GM23248 (cell line): ENCODE results near the gene TNFRSF21. TPM values are rescaled to one million over a fixed set of nuclear protein-coding genes. Genes with fewer than 3 reads are reported as not detected.

Experiments used
- DNase-seq: peaks from one replicate; pipeline ENCODE4 v3.0.0-alpha.2; 2015
- H2AFZ ChIP-seq: fragments of 200-600 bp; sonication (generic); 2 replicates; pipeline ENCODE4 v1.6.1; 2016; ENCODE audit warnings: antibody characterized with exemption
- H3F3A ChIP-seq: fragments of 200-600 bp; sonication (generic); 2 replicates; pipeline ENCODE4 v1.6.1; 2016; ENCODE audit warnings: mild to moderate bottlenecking, antibody characterized with exemption, mixed run types; ENCODE audit not compliant: insufficient read depth
- H3K27ac ChIP-seq: fragments of 200-600 bp; sonication (generic); 2 replicates; pipeline ENCODE4 v1.5.1; 2016; ENCODE audit warnings: mild to moderate bottlenecking
- H3K27me3 ChIP-seq: fragments of 200-600 bp; sonication (generic); replicated peaks from 2 replicates; pipeline ENCODE4 v1.6.1; 2016; ENCODE audit warnings: mild to moderate bottlenecking; ENCODE audit not compliant: insufficient read depth
- H3K36me3 ChIP-seq: fragments of 200-600 bp; sonication (generic); 2 replicates; pipeline ENCODE4 v1.6.1; 2016; ENCODE audit warnings: low read depth, mild to moderate bottlenecking
- H3K4me1 ChIP-seq: fragments of 200-600 bp; sonication (generic); 2 replicates; pipeline ENCODE4 v1.6.1; 2016; ENCODE audit warnings: mild to moderate bottlenecking; ENCODE audit not compliant: insufficient read depth
- H3K4me2 ChIP-seq: fragments of 200-600 bp; sonication (generic); one replicate; pipeline ENCODE4 v1.6.1; 2016; ENCODE audit warnings: mild to moderate bottlenecking; ENCODE audit not compliant: unreplicated experiment
- H3K4me3 ChIP-seq: fragments of 200-600 bp; sonication (generic); 2 replicates; pipeline ENCODE4 v1.5.1; 2016; ENCODE audit warnings: mild to moderate bottlenecking
- H3K79me2 ChIP-seq: fragments of 200-600 bp; sonication (generic); 2 replicates; pipeline ENCODE4 v1.6.1; 2016; ENCODE audit warnings: mild to moderate bottlenecking; ENCODE audit not compliant: insufficient read depth
- H3K9ac ChIP-seq: fragments of 200-600 bp; sonication (generic); 2 replicates; pipeline ENCODE4 v1.6.1; 2016; ENCODE audit warnings: mild to moderate bottlenecking
- H3K9me2 ChIP-seq: fragments of 200-600 bp; sonication (generic); 2 replicates; pipeline ENCODE4 v1.6.1; 2016; ENCODE audit warnings: mixed run types, mild to moderate bottlenecking, moderate library complexity; ENCODE audit not compliant: insufficient read depth
- H3K9me3 ChIP-seq: fragments of 200-600 bp; sonication (generic); one replicate; pipeline ENCODE4 v1.6.1; 2017; ENCODE audit warnings: low read depth
- H4K20me1 ChIP-seq: fragments of 200-600 bp; sonication (generic); 2 replicates; pipeline ENCODE4 v1.6.0; 2016; ENCODE audit not compliant: insufficient read depth
- EZH2 ChIP-seq: fragments of 200-600 bp; sonication (generic); IDR thresholded peaks from 2 replicates; pipeline ENCODE4 v1.6.1; 2018; ENCODE audit warnings: antibody characterized with exemption, mild to moderate bottlenecking; ENCODE audit not compliant: insufficient read depth, poor library complexity, severe bottlenecking
- EZH2phosphoT487 ChIP-seq: fragments of 200-600 bp; sonication (generic); IDR thresholded peaks from 2 replicates; pipeline ENCODE4 v1.6.1; 2018; ENCODE audit warnings: antibody characterized with exemption, moderate library complexity, mild to moderate bottlenecking, low read depth; ENCODE audit not compliant: insufficient read depth
- WGBS, 2 experiments: methylation state at CpG; one replicate each; pipeline ENCODE4 v1.1.6; 2015 to 2017; ENCODE audit warnings: low lambda C conversion rate in 2 of 2, low coverage in 1 of 2; ENCODE audit errors: missing lambda C conversion rate in 2 of 2; 5-methylcytosine and 5-hydroxymethylcytosine counted together
- in situ Hi-C: fragments of 300-500 bp; cut with MboI; formaldehyde crosslinking; loops from 2 replicates; pipeline ENCODE4 v1.15.0; 2020
- polyA plus RNA-seq: library from polyadenylated mRNA; unstranded; fragments of >200 nt; fragmentation: Nextera tagmentation; extraction: Ambion mirVana; gene quantifications from 2 replicates; pipeline ENCODE4 v1.2.1, GENCODE V29; 2016
- total RNA-seq: library from RNA; depleted of rRNA; stranded (reverse); fragments of >200 nt; shearing (Covaris generic); gene quantifications from 2 replicates; pipeline ENCODE4 v1.2.3, GENCODE V29; 2014

The TNFRSF21 gene
- total and polyA plus RNA-seq, 2 experiments from 2014 or later = 3.9 to 8.4 TPM

GRCh38 chr6:47262231-47262630, 47.5 kb downstream of the TNFRSF21 start:
- no peaks in the 10 kb centered on the region for H4K20me1 ChIP-seq
- TF ChIP-seq EZH2 = no peak
- no peaks in the 10 kb centered on the region for H3K36me3 ChIP-seq
- H2AFZ ChIP-seq = no peak overlapping the region
- no peaks in the 10 kb centered on the region for H3K79me2 ChIP-seq
- 19 to 22% methylated on average over 1 of the region's 1 CpG for WGBS, 2 experiments
- no peak overlapping the region for H3K9ac ChIP-seq
- no peak overlapping the region for H3K4me2 ChIP-seq
- in situ Hi-C loops = no loop called here
- H3K9me3 ChIP-seq = no peaks in the 10 kb centered on the region
- no peak overlapping the region for H3K4me3 ChIP-seq
- no peaks in the 10 kb centered on the region for H3F3A ChIP-seq
- H3K4me1 ChIP-seq = no peaks in the 10 kb centered on the region
- H3K27ac ChIP-seq = no peak overlapping the region
- H3K9me2 ChIP-seq = no peaks in the 10 kb centered on the region
- no peak for DNase-seq
- H3K27me3 ChIP-seq = no peaks in the 10 kb centered on the region

GRCh38 chr6:47261191-47261590, 48.5 kb downstream of the TNFRSF21 start:
- H3K36me3 ChIP-seq = no peaks in the 10 kb centered on the region
- H3K4me3 ChIP-seq = no peak overlapping the region
- TF ChIP-seq EZH2phosphoT487 = no peak
- no peak for TF ChIP-seq EZH2
- no peaks in the 10 kb centered on the region for H3K79me2 ChIP-seq
- WGBS, 2 experiments = 52 to 58% methylated on average over 1 of the region's 1 CpG
- H3K4me2 ChIP-seq = no peak overlapping the region
- H3K9ac ChIP-seq = no peak overlapping the region
- no peaks in the 10 kb centered on the region for H3F3A ChIP-seq
- no peaks in the 10 kb centered on the region for H3K9me2 ChIP-seq
- H3K27me3 ChIP-seq = no peaks in the 10 kb centered on the region
- H2AFZ ChIP-seq = no peak overlapping the region
- no peak overlapping the region for H3K27ac ChIP-seq
- DNase-seq = no peak
- H4K20me1 ChIP-seq = no peaks in the 10 kb centered on the region
- no peaks in the 10 kb centered on the region for H3K9me3 ChIP-seq
- in situ Hi-C loops = no loop called here
- H3K4me1 ChIP-seq = no peaks in the 10 kb centered on the region

- WGBS, 2 experiments = 22 to 33% methylated on average over 4 of the region's 4 CpGs
- no peaks in the 10 kb centered on the region for H3K36me3 ChIP-seq
- H3K9ac ChIP-seq = no peak overlapping the region
- no peak overlapping the region for H2AFZ ChIP-seq
- in situ Hi-C loops = no loop called here
- TF ChIP-seq EZH2 (no peak), EZH2phosphoT487 (no peak)
- no peaks in the 10 kb centered on the region for H3F3A ChIP-seq
- no peaks in the 10 kb centered on the region for H3K9me2 ChIP-seq
- H3K9me3 ChIP-seq = no peaks in the 10 kb centered on the region
- no peak overlapping the region for H3K27ac ChIP-seq
- no peaks in the 10 kb centered on the region for H3K27me3 ChIP-seq
- H3K4me2 ChIP-seq = no peak overlapping the region
- H3K79me2 ChIP-seq = no peaks in the 10 kb centered on the region
- no peaks in the 10 kb centered on the region for H4K20me1 ChIP-seq
- H3K4me3 ChIP-seq = no peak overlapping the region
- no peak for DNase-seq
- no peaks in the 10 kb centered on the region for H3K4me1 ChIP-seq
Measured at GRCh38 chr6:47260021-47260420, 49.7 kb downstream of the TNFRSF21 start.

- Histone ChIP-seq H2AFZ (no peak overlapping the region), H3K9ac (no peak overlapping the region), H3K79me2 (no peaks in the 10 kb centered on the region), H3F3A (no peaks in the 10 kb centered on the region), H3K9me3 (no peaks in the 10 kb centered on the region), H3K4me2 (no peak overlapping the region), H3K36me3 (no peaks in the 10 kb centered on the region), H3K9me2 (no peaks in the 10 kb centered on the region), H3K27ac (no peak overlapping the region), H3K4me3 (no peak overlapping the region), H3K27me3 (no peaks in the 10 kb centered on the region), H3K4me1 (no peaks in the 10 kb centered on the region), H4K20me1 (no peaks in the 10 kb centered on the region)
- DNase-seq = no peak
- TF ChIP-seq EZH2phosphoT487 (no peak), EZH2 (no peak)
- 12% methylated on average over 3 of the region's 3 CpGs for WGBS, 2 experiments
- in situ Hi-C loops = no loop called here
Measured at GRCh38 chr6:47258724-47259347, 50.9 kb downstream of the TNFRSF21 start.
